ENCODE measurements around the gene GLOD5.

The GLOD5 gene

DNA sequence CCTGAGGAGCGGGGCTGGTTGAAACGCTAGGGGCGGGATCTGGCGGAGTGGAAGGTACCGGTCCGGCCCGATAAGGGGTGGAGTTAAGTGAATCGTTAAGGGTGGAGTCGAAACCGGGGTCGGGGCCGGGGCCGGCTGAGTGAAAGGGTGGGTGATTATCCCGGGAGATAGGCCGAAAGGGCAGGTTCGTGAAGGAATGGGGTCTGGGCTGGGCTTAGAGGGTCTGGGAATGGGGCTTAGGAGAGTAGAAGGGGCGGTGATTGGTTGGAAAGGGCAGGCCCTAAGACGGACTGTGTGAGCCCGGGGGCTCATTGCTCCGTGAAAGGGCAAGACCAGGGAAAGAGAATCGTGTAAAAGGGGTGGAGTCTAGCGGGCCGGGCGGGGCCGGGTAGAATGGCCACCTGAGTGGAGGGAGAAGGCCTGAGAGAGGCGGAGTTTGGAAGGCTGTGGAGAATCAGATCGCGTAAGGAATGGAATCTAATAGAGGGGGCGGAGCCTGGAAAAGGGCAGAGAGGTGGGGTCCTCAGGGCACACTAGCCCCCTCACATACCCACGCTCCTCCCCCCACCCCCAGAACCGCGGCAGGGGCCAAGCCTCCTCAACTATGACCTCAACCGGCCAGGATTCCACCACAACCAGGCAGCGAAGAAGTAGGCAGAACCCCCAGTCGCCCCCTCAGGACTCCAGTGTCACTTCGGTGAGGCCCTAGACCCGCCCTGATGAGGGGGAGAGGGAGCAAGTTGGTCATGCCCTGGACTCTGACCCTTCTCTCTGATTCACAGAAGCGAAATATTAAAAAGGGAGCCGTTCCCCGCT lies 40.8 kb downstream of the GLOD5 start (continued):
- TF ChIP-seq, protein P1, sequence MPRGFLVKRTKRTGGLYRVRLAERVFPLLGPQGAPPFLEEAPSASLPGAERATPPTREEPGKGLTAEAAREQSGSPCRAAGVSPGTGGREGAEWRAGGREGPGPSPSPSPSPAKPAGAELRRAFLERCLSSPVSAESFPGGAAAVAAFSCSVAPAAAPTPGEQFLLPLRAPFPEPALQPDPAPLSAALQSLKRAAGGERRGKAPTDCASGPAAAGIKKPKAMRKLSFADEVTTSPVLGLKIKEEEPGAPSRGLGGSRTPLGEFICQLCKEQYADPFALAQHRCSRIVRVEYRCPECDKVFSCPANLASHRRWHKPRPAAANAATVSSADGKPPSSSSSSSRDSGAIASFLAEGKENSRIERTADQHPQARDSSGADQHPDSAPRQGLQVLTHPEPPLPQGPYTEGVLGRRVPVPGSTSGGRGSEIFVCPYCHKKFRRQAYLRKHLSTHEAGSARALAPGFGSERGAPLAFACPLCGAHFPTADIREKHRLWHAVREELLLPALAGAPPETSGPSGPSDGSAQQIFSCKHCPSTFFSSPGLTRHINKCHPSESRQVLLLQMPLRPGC (tag by site-specific recombination; IDR thresholded peaks at IDR 0.05), result no peak
- TF ChIP-seq ZBTB48 (tag by site-specific recombination; IDR thresholded peaks at IDR 0.05) (peak; percentile 78; the same call in 1 of the 2 replicates), ZNF16 (tag by site-specific recombination; IDR thresholded peaks at IDR 0.05; ENCODE audit: low read depth) (no peak), ZNF610 (tag by site-specific recombination; IDR thresholded peaks at IDR 0.05; ENCODE audit: borderline replicate concordance) (peak; percentile 51; the same call in 1 of the 2 replicates), ZFP3 (tag by site-specific recombination; IDR thresholded peaks at IDR 0.05; ENCODE audit: low read depth) (no peak), ZNF510 (tag by site-specific recombination; IDR thresholded peaks at IDR 0.05; ENCODE audit: insufficient replicate concordance) (no peak), SCRT1 (tag by site-specific recombination; IDR thresholded peaks at IDR 0.05; ENCODE audit: borderline replicate concordance) (no peak), SP7 (tag by site-specific recombination; IDR thresholded peaks at IDR 0.05) (peak; percentile 50; the same call in 1 of the 2 replicates), SP2 (tag by site-specific recombination; IDR thresholded peaks at IDR 0.05) (peak; percentile 69), KLF8 (tag by site-specific recombination; IDR thresholded peaks at IDR 0.05) (peak; percentile 44), ZNF132 (tag by site-specific recombination; IDR thresholded peaks at IDR 0.05; ENCODE audit: borderline replicate concordance) (no peak), GLI4 (tag by site-specific recombination; IDR thresholded peaks at IDR 0.05) (no peak), YY2 (tag by site-specific recombination; IDR thresholded peaks at IDR 0.05) (no peak), REPIN1 (tag by site-specific recombination; IDR thresholded peaks at IDR 0.05; ENCODE audit: low read depth) (no peak), ZNF777 (tag by site-specific recombination; IDR thresholded peaks at IDR 0.05; ENCODE audit: borderline replicate concordance) (no peak), ZNF394 (tag by site-specific recombination; IDR thresholded peaks at IDR 0.05; ENCODE audit: borderline replicate concordance) (no peak), ZFP69B (tag by site-specific recombination; IDR thresholded peaks at IDR 0.05) (peak; percentile 49; the same call in 1 of the 2 replicates), GLIS1 (tag by site-specific recombination; IDR thresholded peaks at IDR 0.05) (0 out of 2 replicates have a peak, but pooled peaks have one; percentile 9), ZSCAN16 (tag by site-specific recombination; IDR thresholded peaks at IDR 0.05) (no peak), ZBTB7A (tag by site-specific recombination; IDR thresholded peaks at IDR 0.05; ENCODE audit: low read depth) (no peak), ZNF677 (tag by site-specific recombination; IDR thresholded peaks at IDR 0.05) (no peak), ZNF121 (tag by site-specific recombination; IDR thresholded peaks at IDR 0.05) (no peak), SETDB1 (IDR thresholded peaks at IDR 0.05; ENCODE audit: insufficient read length, low read length) (no peak), ZNF626 (tag by site-specific recombination; IDR thresholded peaks at IDR 0.05) (no peak), MZF1 (tag by site-specific recombination; IDR thresholded peaks at IDR 0.05; ENCODE audit: borderline replicate concordance) (no peak)
- TF ChIP-seq, protein P2, sequence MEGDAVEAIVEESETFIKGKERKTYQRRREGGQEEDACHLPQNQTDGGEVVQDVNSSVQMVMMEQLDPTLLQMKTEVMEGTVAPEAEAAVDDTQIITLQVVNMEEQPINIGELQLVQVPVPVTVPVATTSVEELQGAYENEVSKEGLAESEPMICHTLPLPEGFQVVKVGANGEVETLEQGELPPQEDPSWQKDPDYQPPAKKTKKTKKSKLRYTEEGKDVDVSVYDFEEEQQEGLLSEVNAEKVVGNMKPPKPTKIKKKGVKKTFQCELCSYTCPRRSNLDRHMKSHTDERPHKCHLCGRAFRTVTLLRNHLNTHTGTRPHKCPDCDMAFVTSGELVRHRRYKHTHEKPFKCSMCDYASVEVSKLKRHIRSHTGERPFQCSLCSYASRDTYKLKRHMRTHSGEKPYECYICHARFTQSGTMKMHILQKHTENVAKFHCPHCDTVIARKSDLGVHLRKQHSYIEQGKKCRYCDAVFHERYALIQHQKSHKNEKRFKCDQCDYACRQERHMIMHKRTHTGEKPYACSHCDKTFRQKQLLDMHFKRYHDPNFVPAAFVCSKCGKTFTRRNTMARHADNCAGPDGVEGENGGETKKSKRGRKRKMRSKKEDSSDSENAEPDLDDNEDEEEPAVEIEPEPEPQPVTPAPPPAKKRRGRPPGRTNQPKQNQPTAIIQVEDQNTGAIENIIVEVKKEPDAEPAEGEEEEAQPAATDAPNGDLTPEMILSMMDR (tag by site-specific recombination; IDR thresholded peaks at IDR 0.05), result 0 out of 2 replicates have a peak, but pooled peaks have one; percentile 14
- TF ChIP-seq, protein P3, sequence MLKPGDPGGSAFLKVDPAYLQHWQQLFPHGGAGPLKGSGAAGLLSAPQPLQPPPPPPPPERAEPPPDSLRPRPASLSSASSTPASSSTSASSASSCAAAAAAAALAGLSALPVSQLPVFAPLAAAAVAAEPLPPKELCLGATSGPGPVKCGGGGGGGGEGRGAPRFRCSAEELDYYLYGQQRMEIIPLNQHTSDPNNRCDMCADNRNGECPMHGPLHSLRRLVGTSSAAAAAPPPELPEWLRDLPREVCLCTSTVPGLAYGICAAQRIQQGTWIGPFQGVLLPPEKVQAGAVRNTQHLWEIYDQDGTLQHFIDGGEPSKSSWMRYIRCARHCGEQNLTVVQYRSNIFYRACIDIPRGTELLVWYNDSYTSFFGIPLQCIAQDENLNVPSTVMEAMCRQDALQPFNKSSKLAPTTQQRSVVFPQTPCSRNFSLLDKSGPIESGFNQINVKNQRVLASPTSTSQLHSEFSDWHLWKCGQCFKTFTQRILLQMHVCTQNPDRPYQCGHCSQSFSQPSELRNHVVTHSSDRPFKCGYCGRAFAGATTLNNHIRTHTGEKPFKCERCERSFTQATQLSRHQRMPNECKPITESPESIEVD (tag by site-specific recombination; IDR thresholded peaks at IDR 0.05), result no peak
- TF ChIP-seq, protein P4, sequence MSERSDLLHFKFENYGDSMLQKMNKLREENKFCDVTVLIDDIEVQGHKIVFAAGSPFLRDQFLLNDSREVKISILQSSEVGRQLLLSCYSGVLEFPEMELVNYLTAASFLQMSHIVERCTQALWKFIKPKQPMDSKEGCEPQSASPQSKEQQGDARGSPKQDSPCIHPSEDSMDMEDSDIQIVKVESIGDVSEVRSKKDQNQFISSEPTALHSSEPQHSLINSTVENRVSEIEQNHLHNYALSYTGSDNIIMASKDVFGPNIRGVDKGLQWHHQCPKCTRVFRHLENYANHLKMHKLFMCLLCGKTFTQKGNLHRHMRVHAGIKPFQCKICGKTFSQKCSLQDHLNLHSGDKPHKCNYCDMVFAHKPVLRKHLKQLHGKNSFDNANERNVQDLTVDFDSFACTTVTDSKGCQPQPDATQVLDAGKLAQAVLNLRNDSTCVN (tag by site-specific recombination; optimal IDR thresholded peaks at IDR 0.05), result no peak
- TF ChIP-seq, protein P5, sequence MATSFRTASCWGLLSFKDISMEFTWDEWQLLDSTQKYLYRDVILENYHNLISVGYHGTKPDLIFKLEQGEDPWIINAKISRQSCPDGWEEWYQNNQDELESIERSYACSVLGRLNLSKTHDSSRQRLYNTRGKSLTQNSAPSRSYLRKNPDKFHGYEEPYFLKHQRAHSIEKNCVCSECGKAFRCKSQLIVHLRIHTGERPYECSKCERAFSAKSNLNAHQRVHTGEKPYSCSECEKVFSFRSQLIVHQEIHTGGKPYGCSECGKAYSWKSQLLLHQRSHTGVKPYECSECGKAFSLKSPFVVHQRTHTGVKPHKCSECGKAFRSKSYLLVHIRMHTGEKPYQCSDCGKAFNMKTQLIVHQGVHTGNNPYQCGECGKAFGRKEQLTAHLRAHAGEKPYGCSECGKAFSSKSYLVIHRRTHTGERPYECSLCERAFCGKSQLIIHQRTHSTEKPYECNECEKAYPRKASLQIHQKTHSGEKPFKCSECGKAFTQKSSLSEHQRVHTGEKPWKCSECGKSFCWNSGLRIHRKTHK (tag by site-specific recombination; IDR thresholded peaks at IDR 0.05), result no peak
- TF ChIP-seq, protein P6, sequence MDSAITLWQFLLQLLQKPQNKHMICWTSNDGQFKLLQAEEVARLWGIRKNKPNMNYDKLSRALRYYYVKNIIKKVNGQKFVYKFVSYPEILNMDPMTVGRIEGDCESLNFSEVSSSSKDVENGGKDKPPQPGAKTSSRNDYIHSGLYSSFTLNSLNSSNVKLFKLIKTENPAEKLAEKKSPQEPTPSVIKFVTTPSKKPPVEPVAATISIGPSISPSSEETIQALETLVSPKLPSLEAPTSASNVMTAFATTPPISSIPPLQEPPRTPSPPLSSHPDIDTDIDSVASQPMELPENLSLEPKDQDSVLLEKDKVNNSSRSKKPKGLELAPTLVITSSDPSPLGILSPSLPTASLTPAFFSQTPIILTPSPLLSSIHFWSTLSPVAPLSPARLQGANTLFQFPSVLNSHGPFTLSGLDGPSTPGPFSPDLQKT (IDR thresholded peaks at IDR 0.05; ENCODE audit: borderline replicate concordance, low read depth, low read length), result no peak

Measured in HEK293 (cell line).